Measurements from ENCODE around the gene NACC2.
A peak's percentile ranks its signal among the peaks of the same experiment; 100 is the strongest.
"Not testable (repeated sequence)": the region's sequence is repeated elsewhere in the genome, so short reads cannot be mapped to it uniquely, and the experiment has no call there.

NACC2 gene

DNA sequence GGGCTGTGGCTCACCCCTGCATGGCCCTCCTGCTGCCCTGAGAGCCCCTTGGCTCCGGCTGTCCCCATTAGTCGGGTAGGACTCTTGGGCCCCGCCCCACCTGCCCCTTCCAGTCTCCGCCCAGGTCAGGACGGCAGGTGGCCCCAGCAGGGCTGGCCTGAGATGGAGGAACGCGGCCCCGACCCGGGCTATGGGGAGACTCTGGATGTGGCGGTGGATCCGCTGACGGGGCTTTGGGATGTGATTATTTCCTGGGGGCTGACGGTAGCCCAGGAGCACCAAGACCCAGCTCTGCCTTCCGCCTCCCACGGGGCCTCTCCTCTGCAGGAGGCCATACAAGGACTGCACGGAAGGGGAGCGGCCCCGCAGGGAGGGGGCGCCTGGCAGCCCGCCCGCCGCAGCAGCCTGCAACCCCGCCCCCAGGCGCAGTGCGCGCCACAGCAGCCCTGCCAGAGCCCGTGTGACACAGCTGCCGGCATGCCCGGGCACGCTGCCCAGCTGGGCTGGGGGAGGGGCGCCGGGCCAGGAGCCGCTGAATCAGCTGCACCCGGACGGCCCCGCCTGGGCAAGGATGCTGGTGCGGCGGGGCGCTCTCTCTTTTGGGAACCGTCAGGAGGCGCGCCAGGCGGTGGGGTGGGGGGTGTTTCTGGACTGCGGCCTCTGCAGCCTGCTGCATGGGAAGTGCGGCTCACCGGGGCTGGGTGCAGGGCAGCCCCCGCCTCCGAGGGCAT lies 14.4 kb upstream of the NACC2 start:
- DNase-seq: peak; percentile 59

GRCh38 chr9:136108648-136109266 lies 13.7 kb upstream of the NACC2 start:
- DNase-seq: no peak

DNA sequence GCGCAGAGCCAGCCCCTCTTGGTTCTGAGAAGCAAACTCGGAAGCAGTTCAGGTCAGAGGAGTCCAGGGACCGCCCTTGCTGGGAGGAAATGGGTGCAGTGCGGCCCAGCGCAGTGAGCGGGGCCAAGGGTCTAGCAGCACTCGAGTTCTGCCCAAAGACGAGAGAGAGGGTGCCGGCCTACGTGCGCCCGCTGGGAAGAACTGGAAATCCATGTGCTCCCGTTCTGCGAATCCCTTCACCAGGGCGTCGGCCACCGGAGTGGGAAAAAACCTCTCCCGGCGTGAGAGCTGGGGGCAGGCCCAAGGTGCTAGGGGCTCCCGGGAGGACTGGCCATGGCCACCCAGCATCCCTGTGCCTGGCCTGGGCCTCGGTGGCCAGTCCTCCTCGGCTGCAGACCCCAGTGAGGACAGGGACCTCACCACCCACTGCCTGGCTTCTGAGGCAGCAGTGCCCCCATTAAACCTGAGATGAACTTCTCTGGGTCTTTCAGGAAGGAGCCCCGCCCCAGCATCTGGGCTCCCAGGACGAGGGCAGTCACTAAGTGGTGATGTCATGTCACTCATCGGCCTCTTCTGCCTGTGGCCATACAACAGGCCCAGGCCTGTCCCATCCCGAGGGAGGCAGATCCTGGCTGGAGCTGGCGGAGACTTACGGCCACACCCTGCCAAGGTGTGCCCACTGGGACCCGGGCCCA lies 13.0 kb upstream of the NACC2 start:
- DNase-seq: no peak

GRCh38 chr9:136107155-136107952 lies 12.3 kb upstream of the NACC2 start:
- no peak for DNase-seq

DNA sequence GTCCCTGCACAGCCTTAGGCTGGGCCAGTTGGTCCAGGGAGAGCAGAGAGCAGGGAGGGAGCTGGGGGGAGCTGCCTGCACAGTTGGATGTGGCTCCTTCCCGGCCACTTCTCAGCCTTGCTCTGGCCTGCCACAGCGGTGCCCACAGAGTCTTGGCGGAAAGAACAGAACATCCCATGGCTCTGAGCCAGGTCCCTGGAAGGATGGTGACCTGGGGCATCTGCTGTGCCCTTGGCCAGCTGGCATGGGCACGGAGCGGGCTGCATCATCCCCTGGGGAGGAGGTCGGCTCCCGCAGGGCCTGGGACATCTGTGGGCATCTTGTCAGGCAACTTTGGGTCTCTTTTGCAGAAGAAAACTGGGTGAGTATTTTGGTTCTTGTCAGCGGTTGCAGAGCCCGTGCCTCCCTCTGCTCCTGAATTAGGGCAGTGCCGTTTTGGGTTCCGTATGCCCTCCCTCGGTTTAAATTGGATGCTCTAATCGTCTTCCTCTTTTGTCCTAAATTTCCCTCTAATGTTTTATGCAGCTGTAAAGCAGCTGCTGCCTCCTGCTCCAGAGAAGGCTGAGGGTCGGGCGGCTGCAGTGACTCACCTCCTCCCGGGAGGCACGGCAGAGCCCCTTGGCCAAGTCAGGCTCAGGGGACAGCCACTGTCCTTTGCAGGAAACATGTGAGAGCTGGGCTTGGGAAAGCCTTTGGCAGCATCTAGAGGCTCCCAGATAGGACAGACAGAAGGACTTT lies 10.5 kb upstream of the NACC2 start:
- no peak for DNase-seq

GRCh38 chr9:136104916-136105315 lies 9.8 kb upstream of the NACC2 start:
- DNase-seq: no peak

- DNase-seq: no peak
These were observed 9.4 kb upstream of the NACC2 start for GRCh38 chr9:136104488-136104800.

- DNase-seq: no peak
These were observed 8.8 kb upstream of the NACC2 start for GRCh38 chr9:136103651-136104487.

DNA sequence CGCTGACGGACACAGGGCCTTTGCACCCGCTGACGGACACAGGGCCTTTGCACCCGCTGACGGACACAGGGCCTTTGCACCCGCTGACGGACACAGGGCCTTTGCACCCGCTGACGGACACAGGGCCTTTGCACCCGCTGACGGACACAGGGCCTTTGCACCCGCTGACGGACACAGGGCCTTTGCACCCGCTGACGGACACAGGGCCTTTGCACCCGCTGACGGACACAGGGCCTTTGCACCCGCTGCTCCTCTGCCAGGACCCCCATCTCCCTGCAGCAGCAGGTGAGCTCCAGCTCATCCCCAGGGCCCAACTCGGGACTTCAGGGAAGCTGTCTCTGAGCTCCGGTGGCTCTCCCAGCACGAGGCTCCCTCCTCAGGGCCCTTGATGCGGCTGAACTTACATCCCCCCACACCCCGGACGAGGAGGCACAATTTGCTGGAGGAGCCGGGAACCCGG lies 6.6 kb upstream of the NACC2 start:
- DNase-seq: not testable (repeated sequence)

- no peak for DNase-seq
These were observed 5.9 kb upstream of the NACC2 start for GRCh38 chr9:136100700-136101614.

GRCh38 chr9:136099542-136099941 lies 4.5 kb upstream of the NACC2 start:
- DNase-seq: no peak

DNA sequence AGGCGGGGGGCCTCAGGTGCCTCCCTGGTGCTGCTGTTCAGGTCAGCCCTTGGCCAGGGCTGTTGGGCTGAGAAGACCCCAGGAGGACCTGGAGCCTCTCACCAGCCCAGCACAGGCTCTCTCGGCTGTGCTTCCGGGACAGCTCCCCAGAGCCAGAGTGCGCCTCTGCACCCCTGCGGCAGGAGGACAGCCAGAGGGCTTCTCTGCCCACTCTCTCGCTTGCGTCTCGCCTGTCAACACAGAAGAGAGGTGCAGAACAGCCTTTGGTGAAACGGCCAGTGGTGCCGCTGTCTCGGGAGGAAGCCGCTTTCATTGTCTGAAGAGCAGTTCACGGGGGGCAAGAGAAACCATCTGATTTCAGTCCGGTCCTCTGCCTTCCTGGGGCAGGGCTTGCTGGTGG lies 3.8 kb upstream of the NACC2 start:
- DNase-seq: no peak

GRCh38 chr9:136098210-136098609 lies 3.1 kb upstream of the NACC2 start:
- no peak for DNase-seq

DNA sequence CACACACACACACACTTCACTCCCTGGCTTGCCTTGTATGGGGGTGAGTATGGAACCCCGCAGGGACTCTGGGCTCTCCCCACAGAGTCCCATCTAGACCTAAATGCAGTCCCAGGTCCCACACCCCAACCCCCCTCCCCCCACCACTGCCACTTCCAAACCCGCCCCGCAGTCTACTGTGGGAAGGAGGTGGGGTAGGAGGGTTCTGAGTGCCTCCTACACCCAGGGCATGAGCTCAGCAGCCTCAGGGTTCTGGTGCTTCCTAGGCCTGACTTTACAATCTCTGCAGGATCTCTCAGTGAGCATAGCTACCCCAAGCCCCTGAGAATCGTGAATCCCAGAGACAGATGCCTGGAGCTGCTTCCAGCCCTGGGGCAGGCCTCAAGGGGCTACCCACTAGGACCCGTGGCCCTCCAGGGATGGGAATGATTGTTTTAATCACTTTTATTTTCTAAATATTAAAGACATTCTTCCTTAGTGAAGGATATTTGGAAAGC lies 1.5 kb upstream of the NACC2 start:
- no peak for DNase-seq

DNA sequence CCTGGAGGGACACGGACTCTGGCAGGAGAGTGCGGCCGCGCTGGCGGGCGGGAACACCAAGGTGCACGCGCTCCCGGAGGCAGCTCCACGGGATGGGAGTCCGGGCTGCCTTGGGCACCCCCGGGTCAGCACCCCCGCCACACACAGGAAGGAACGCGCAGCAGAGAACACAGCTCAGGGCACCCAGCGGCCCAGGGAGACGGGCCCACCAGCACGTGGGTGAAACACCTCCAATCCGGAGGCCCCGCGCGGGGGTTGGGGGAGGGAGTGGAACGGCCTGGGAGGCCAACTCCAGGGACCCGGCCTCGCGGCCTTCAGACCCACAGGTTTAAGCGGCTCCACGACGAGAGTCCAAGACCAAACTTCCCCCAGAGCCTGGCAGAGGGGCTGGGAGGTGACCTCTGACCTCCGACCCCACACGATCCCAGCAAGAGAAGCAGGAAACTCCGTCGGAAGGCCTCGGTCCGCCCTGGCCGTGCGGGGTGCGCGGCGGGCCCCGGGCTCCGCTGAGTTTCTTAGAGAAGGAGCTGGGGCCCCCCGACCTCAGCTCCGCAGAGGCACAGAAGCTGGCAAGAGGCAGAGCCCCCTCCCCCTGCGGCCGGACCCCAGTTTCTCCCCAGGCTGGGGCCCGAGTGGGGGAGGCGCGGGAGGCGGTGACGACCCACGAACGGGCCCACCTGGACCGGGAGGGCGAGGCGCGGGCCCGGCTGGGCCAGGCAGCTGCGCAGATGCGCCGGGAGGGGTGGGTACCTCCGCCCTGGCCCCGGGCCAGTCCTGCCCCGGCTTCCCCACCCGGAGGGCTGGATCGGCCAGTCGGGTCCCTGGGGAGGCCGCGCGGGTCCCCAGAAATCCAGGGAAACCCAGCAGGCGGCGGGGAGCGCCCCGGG lies 851 bp downstream of the NACC2 start:
- no peak for DNase-seq

DNA sequence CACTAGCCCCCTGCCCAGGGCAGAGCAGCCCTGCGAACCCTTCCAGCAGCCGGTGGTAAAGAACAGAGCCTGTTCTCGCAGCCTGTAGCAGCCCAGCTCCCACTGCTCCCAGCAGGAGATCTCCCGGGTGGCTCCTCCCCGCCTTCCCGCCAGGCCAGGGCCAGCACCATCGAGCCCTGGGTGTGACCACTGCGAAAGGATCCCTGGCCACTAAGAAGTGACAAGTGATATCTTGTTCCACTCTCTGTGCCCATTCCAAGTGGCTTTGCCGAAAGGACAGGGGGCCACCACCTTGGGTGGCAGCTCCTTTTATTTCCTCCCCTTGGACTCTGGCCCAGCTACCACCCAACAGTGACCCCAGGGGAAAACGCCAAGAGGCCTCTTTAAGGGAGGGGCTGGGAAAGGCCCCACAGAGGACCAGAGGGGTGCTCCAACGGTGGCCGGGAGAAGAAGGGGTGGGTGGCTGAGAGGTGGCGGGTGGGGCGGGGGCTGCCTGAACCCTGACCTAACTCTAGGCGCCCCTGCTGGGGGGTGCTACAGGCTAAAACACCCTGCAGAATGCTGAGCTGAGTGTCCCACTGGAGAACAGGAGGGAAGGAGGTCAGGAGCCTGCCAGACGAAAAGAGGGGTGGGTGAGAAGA lies 1.6 kb downstream of the NACC2 start:
- no peak for DNase-seq

DNA sequence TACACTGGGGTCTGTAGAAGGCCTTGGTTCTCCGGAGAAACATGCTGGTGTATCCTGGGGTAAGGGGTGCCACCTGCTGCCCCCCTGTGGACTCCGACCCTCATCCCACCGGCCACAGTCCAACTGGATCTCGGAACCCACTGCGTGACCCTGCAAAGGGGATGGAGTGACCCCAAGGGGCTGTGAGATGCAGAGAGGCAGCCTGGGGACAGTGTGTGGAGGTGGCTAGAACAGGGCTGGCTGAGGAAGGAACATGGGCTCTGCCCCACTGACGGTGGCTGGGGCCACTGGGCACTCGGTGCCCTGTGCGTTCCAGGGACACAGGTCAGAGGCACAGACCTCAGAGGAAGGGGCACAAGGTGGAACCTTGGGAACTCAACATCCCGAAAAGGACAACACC lies 2.3 kb downstream of the NACC2 start:
- no peak for DNase-seq

DNA sequence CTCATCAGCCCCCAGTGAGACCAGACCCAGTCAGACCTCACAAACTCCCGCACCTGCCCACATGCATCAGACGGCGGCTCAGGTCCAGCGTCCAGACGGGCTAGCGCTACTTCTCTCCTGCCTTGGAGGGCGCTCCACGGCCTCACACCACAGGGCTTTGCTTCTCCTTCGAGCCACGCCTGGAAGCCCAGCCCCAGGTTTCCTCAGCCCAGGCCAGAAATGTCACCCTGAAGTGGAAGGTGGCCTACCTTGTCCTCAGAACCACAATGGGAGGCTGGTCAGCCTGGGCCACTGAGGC lies 2.8 kb downstream of the NACC2 start:
- no peak for DNase-seq

All from NCI-H1092 (cell line).